GM12865 (cell line): Measurements from ENCODE around the gene UBXN7.

Source experiments
- DNase-seq: peaks from one replicate; pipeline ENCODE4 v3.0.0; 2010; ENCODE audit warnings: low read depth
- H3K4me3 ChIP-seq: 2 replicates; pipeline ENCODE4 v1.5.1; 2011; ENCODE audit warnings: mild to moderate bottlenecking, low read depth, low read length, control low read depth
- TF ChIP-seq, protein P1 (sequence below): IDR thresholded peaks from 2 replicates; pipeline ENCODE4 v1.5.1; 2011; ENCODE audit warnings: low read length, control low read depth, low read depth, inconsistent platforms; ENCODE audit not compliant: insufficient read depth; ENCODE audit errors: missing control alignments

Gene UBXN7

DNA sequence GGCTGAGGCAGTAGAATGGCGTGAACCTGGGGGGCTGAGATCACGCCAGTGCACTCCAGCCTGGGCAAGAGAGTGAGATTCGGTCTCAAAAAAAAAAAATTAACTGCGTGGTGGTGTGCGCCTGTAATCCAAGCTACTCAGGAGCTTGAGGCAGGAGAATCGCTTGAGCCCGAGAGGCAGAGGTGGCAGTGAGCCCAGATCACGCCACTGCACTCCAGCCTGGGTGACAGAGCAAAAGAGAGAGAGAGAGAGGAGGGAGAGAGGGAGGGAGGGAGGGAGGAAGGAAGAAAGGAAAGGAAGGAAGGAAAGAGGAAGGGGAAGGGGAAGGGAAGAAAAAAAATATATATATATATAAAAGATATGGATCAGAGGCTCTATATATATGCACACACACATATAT, 100.1 kb downstream of the UBXN7 start:
- no peak for DNase-seq
- TF ChIP-seq, protein P1, sequence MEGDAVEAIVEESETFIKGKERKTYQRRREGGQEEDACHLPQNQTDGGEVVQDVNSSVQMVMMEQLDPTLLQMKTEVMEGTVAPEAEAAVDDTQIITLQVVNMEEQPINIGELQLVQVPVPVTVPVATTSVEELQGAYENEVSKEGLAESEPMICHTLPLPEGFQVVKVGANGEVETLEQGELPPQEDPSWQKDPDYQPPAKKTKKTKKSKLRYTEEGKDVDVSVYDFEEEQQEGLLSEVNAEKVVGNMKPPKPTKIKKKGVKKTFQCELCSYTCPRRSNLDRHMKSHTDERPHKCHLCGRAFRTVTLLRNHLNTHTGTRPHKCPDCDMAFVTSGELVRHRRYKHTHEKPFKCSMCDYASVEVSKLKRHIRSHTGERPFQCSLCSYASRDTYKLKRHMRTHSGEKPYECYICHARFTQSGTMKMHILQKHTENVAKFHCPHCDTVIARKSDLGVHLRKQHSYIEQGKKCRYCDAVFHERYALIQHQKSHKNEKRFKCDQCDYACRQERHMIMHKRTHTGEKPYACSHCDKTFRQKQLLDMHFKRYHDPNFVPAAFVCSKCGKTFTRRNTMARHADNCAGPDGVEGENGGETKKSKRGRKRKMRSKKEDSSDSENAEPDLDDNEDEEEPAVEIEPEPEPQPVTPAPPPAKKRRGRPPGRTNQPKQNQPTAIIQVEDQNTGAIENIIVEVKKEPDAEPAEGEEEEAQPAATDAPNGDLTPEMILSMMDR = no peak
- H3K4me3 ChIP-seq = no peak overlapping the region

DNA sequence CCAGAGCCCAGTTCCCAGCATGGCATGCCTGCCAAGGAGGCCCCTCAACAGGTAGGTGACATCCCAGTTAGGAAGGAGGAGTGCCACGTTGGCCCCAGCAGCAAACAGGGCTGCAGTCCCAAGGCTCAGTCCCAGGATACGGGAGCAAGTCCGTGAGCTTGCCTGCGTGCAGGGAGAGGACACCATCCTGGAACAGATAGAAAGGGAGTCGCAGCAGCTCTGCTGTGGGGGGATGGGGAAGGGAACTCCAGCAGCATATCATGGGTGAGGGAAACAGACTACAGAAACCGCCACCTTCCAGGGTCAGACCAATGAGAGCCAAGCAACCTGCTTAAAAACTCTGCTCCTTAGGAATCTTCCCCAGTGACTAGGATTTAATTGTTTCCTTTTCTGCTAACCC, 104.8 kb downstream of the UBXN7 start:
- no peak overlapping the region for H3K4me3 ChIP-seq
- TF ChIP-seq, protein P1 = no peak
- no peak for DNase-seq

DNA sequence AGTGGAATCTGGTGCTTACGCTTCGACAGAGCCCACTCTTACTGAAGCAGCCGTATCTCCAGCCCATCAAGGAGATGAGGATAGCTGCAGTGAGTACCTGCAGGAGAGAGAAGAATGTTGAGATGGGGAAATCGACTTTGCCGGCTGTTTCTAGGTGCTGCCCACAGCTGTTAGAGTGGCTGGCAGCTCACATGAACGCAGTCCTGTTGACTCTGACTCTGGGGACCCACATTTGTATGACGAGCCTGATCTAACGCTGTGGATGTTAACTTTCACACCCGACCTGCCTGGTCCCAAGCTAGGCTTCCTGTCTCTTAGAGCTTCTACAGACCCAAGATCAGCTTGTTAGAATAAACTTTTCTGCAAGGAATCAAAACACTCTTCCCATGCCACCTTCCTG, 105.3 kb downstream of the UBXN7 start:
- TF ChIP-seq, protein P1 = no peak
- no peak for DNase-seq
- H3K4me3 ChIP-seq = no peak overlapping the region

DNA sequence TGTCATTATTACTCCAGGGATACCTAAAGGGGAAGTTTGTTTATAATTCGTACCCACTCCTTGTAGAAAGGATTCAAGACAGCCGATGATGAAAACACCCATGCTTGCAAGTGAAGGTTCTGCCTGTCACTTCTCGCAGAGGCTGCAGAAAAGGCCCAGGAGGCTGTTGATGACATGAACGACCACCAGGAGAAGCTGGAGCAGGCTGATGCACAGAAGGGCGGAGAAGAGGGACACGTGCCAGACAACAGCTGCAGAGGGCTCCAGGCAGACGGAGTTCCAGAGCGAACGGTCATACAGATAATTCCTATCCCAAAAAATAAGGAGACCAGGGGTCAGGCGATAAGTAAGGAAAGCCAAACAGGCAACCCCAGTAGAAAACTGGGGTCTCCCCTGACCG, 108.5 kb downstream of the UBXN7 start:
- no peak for DNase-seq
- TF ChIP-seq, protein P1 = no peak
- no peak overlapping the region for H3K4me3 ChIP-seq

DNA sequence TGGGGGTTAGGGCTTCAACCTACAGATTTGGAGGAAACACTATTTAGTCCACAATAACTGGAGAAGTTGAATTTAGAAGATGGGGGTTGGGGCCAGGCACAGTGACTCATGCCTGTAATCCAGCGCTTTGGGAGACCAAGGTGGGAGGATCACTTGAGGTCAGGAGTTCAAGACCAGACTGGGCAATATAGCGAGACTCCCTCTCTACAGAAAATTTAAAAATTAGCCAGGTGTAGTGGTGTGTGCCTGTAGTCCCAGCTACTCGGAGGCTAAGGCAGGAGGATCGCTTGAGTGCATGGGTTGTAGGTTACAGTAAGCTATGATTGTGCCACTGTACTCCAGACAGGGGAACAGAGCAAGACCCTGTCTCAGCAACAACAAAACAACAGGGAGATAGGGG, 109.2 kb downstream of the UBXN7 start:
- no peak overlapping the region for H3K4me3 ChIP-seq
- TF ChIP-seq, protein P1 = no peak
- DNase-seq = no peak

DNA sequence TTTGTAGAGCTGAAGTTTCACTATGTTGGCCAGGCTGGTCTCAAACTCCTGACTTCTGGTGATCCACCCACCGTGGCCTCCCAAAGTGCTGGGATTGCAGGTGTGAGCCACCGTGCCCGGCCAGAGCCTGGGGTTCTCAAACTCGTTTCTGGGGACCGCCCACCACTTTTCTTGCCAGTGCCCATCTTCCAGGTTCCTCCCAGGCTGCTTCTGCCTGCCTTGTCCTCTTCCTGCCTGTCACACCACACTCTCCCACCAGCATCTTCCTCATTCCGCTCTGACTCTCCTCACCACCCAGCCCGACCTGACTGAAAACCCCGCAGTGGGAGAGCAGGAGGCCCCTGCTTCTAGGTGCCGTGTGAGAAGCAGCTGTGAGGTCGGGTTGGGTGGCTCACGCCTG, 111.1 kb downstream of the UBXN7 start:
- H3K4me3 ChIP-seq = no peak overlapping the region
- TF ChIP-seq, protein P1 = no peak
- no peak for DNase-seq

DNA sequence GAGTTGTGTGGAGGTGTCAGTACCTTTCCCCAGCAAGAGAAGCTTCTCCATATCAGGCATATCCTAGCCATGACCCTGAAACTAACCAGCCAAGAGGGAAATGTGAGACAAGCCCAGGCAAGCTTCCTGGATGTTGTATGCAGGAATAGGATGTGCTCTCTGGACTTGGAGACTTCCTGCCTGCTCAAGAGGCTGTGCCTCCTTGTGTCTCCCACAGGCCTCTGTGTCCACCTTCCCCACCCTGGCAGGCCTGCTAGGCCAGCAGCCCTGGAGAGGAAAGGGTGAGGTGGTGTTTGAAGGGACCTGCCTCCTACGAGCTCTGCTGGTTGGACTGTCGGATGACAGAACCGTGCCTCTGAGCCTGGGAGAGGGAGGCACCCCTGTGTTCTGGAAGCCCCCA, 112.1 kb downstream of the UBXN7 start:
- no peak overlapping the region for H3K4me3 ChIP-seq
- TF ChIP-seq, protein P1 = no peak
- no peak for DNase-seq
